HCT116 (cell line): ENCODE results near the gene OXCT2. TPM values are rescaled to one million over a fixed set of nuclear protein-coding genes. Genes with fewer than 3 reads are reported as not detected.

Experiments
- ATAC-seq: fragments of 200-7000 bp; cut with Tn5 transposase; 2 replicates; pipeline ENCODE4 v1.9.1; 2020; ENCODE audit warnings: mild to moderate bottlenecking, moderate library complexity
- BruUV-seq: library from RNA; stranded (reverse); fragments of 400-500 nt; replicated peaks from 2 replicates; lab custom pipeline; 2021; lab: Mats Ljungman, UMichigan
- CTCF ChIA-PET: fragments of 300-600 bp; sonication (Branson Sonifier 250); formaldehyde crosslinking; loops from one replicate; lab custom pipeline; 2021; ENCODE audit warnings: antibody characterized with exemption; lab: Charles Lee
- POLR2A ChIA-PET: fragments of 300-600, 350-600 bp; sonication (Branson Sonifier 250); formaldehyde crosslinking; loops from one replicate; lab custom pipeline; 2021; ENCODE audit warnings: antibody characterized with exemption; lab: Charles Lee
- RAD21 ChIA-PET, 2 experiments: fragments of 300-600 bp; sonication (Branson Sonifier 250); formaldehyde crosslinking; loops; one replicate each; lab custom pipeline; 2023; ENCODE audit warnings: low total read pairs in 2 of 2; ENCODE audit not compliant: uncharacterized antibody in 2 of 2, unreplicated experiment in 2 of 2, low non-redundant PET in 1 of 2; lab: Charles Lee
- DNase-seq: peaks from one replicate; pipeline ENCODE4 v3.0.0-alpha.2; 2010; ENCODE audit warnings: low read depth, low spot score
- H2AFZ ChIP-seq: fragments of 200-600 bp; shearing (Covaris generic), sonication (generic); 2 replicates; pipeline ENCODE4 v1.6.1; 2017; ENCODE audit warnings: low read depth, mixed run types, mixed read lengths, antibody characterized with exemption, low read length; ENCODE audit not compliant: poor library complexity, severe bottlenecking
- H3K27ac ChIP-seq: 2 replicates; pipeline ENCODE4 v1.5.1; 2012; ENCODE audit warnings: low read depth, low read length
- H3K27me3 ChIP-seq: fragments of 200-600 bp; sonication (generic); 2 replicates; pipeline ENCODE4 v1.6.1; 2016; ENCODE audit warnings: mixed run types, low read length, mixed read lengths; ENCODE audit not compliant: insufficient read depth
- H3K36me3 ChIP-seq, 2 experiments: fragments of 200-500 bp in 1 of 2; fragments of 200-600 bp in 1 of 2; sonication (Bioruptor generic) in 1 of 2; sonication (generic) in 1 of 2; 2 replicates each; pipeline versions ENCODE4 v1.5.1 to v1.6.1; 2014 to 2016; ENCODE audit warnings: low read length in 2 of 2, inconsistent platforms in 1 of 2, mixed read lengths in 1 of 2, mixed run types in 1 of 2; ENCODE audit not compliant: insufficient read depth in 2 of 2, control insufficient read depth in 1 of 2
- H3K4me1 ChIP-seq, 2 experiments: fragments of 200-600 bp in 1 of 2; sonication (generic) in 1 of 2; 2 replicates each; pipeline versions ENCODE4 v1.5.1 to v1.6.1; 2012 to 2017; ENCODE audit warnings: low read length in 2 of 2, inconsistent platforms in 1 of 2, mild to moderate bottlenecking in 1 of 2, mixed read lengths in 1 of 2, mixed run types in 1 of 2, moderate library complexity in 1 of 2; ENCODE audit not compliant: insufficient read depth in 2 of 2, control insufficient read depth in 1 of 2
- H3K4me2 ChIP-seq: fragments of 200-600 bp; sonication (generic); 2 replicates; pipeline ENCODE4 v1.6.1; 2017; ENCODE audit warnings: mixed run types, low read length, mixed read lengths
- H3K4me3 ChIP-seq, 2 experiments: fragments of 200-600 bp in 1 of 2; sonication (generic) in 1 of 2; replicated peaks in 1 of 2; 2 replicates each; pipeline ENCODE4 v1.5.1; 2011 to 2016; ENCODE audit warnings: low read length in 2 of 2, control low read depth in 1 of 2, low read depth in 1 of 2, mild to moderate bottlenecking in 1 of 2, mixed read lengths in 1 of 2, mixed run types in 1 of 2
- H3K79me2 ChIP-seq: fragments of 200-600 bp; sonication (generic); 2 replicates; pipeline ENCODE4 v1.6.1; 2017; ENCODE audit warnings: mild to moderate bottlenecking, mixed run types, low read length, moderate library complexity, mixed read lengths; ENCODE audit not compliant: insufficient read depth
- H3K9ac ChIP-seq: fragments of 200-600 bp; sonication (generic); 2 replicates; pipeline ENCODE4 v1.6.1; 2016; ENCODE audit warnings: low read length, mixed read lengths
- H3K9me2 ChIP-seq: fragments of 200-600 bp; sonication (generic), shearing (Covaris generic); 2 replicates; pipeline ENCODE4 v1.6.1; 2017; ENCODE audit warnings: mixed run types, mild to moderate bottlenecking, moderate library complexity; ENCODE audit not compliant: insufficient read depth
- H3K9me3 ChIP-seq, 2 experiments: fragments of 200-500 bp in 1 of 2; fragments of 200-600 bp in 1 of 2; sonication (Bioruptor generic) in 1 of 2; sonication (generic) in 1 of 2; 2 replicates each; pipeline ENCODE4 v1.6.1; 2014 to 2017; ENCODE audit warnings: low read length in 2 of 2, mixed read lengths in 2 of 2, inconsistent platforms in 1 of 2, low read depth in 1 of 2, mild to moderate bottlenecking in 1 of 2, mixed run types in 1 of 2, moderate library complexity in 1 of 2; ENCODE audit not compliant: control insufficient read depth in 1 of 2, insufficient read depth in 1 of 2
- H4K20me1 ChIP-seq: fragments of 200-600 bp; sonication (generic), shearing (Covaris generic); 2 replicates; pipeline ENCODE4 v1.6.1; 2017; ENCODE audit warnings: mixed run types, mild to moderate bottlenecking, moderate library complexity; ENCODE audit not compliant: insufficient read depth
- CTCF ChIP-seq, 3 experiments: fragments of 200-600 bp in 1 of 3; sonication (generic) in 1 of 3; IDR thresholded peaks in 2 of 3; conservative IDR thresholded peaks in 1 of 3; 2 replicates each; pipeline ENCODE4 v1.5.1; 2012 to 2017; ENCODE audit warnings: low read depth in 2 of 3, low read length in 2 of 3, antibody characterized with exemption in 1 of 3, borderline replicate concordance in 1 of 3, control low read depth in 1 of 3, mild to moderate bottlenecking in 1 of 3, mixed read lengths in 1 of 3, mixed run types in 1 of 3, moderate library complexity in 1 of 3; ENCODE audit not compliant: insufficient read depth in 1 of 3
- EGR1 ChIP-seq: IDR thresholded peaks from 2 replicates; pipeline ENCODE4 v1.6.1; 2012; ENCODE audit warnings: low read depth
- EZH2 ChIP-seq: fragments of 200-600 bp; sonication (generic); IDR thresholded peaks from 2 replicates; pipeline ENCODE4 v1.6.1; 2017; ENCODE audit warnings: antibody characterized with exemption, mixed run types
- EZH2phosphoT487 ChIP-seq: fragments of 200-600 bp; IDR thresholded peaks from 2 replicates; pipeline ENCODE4 v1.6.1; 2018; ENCODE audit warnings: antibody characterized with exemption, borderline replicate concordance
- FOSL1 ChIP-seq: IDR thresholded peaks from 2 replicates; pipeline ENCODE4 v1.6.1; 2012; ENCODE audit warnings: low read depth
- JUND ChIP-seq: IDR thresholded peaks from 2 replicates; pipeline ENCODE4 v1.6.1; 2012
- POLR2A ChIP-seq: IDR thresholded peaks from 2 replicates; pipeline ENCODE4 v1.7.0; 2011; ENCODE audit warnings: borderline replicate concordance; ENCODE audit not compliant: insufficient read depth, insufficient read length; ENCODE audit errors: extremely low read depth
- POLR2AphosphoS5 ChIP-seq: IDR thresholded peaks from 2 replicates; pipeline ENCODE4 v1.6.1; 2011; ENCODE audit warnings: mild to moderate bottlenecking, low read depth, low read length, moderate library complexity
- RAD21 ChIP-seq: IDR thresholded peaks from 2 replicates; pipeline ENCODE4 v1.6.1; 2012; ENCODE audit warnings: low read depth, mild to moderate bottlenecking
- SIN3A ChIP-seq: IDR thresholded peaks from 2 replicates; pipeline ENCODE4 v1.6.1; 2012; ENCODE audit warnings: low read depth
- YY1 ChIP-seq: IDR thresholded peaks from 2 replicates; pipeline ENCODE4 v1.6.1; 2011; ENCODE audit warnings: low read length, low read depth, moderate library complexity, mild to moderate bottlenecking; ENCODE audit not compliant: insufficient replicate concordance; ENCODE audit errors: extremely low read depth
- ZBTB33 ChIP-seq: IDR thresholded peaks from 2 replicates; pipeline ENCODE4 v1.6.1; 2011; ENCODE audit warnings: mild to moderate bottlenecking, low read length, moderate library complexity; ENCODE audit not compliant: insufficient replicate concordance; ENCODE audit errors: extremely low read depth
- ZNF274 ChIP-seq: fragments of 200-500 bp; sonication (Bioruptor generic); IDR thresholded peaks from 2 replicates; pipeline ENCODE4 v1.6.1; 2014; ENCODE audit warnings: mild to moderate bottlenecking, low read depth, low read length, inconsistent platforms
- intact Hi-C: fragments of 100-400 bp; cut with micrococcal nuclease; formaldehyde crosslinking; loops from 2 replicates; pipeline ENCODE4 v1.10.0; 2022
- total RNA-seq: library from RNA; stranded (reverse); gene quantifications from one replicate; pipeline ENCODE4 v1.2.1, GENCODE V29; 2021; ENCODE audit not compliant: unreplicated experiment
- TF ChIP-seq, protein P1 (sequence below): IDR thresholded peaks from 2 replicates; pipeline ENCODE4 v1.6.1; 2012; ENCODE audit warnings: low read depth
- TF ChIP-seq, protein P2 (sequence below): IDR thresholded peaks from 2 replicates; pipeline ENCODE4 v1.6.1; 2012
- TF ChIP-seq, protein P3 (sequence below): IDR thresholded peaks from 2 replicates; pipeline ENCODE4 v1.6.1; 2012

The OXCT2 gene
- total RNA-seq, 1 experiment from 2014 or later: 3.7 TPM

GRCh38 chr1:39776400-39776713, 5.2 kb upstream of the OXCT2 start:
- no TSS peak for BruUV-seq
- Histone ChIP-seq H3K4me3 (no peak overlapping the region), H3K79me2 (no peaks in the 10 kb centered on the region), H4K20me1 (no peaks in the 10 kb centered on the region), H3K36me3 (no peaks in the 10 kb centered on the region), H3K27ac (no peak overlapping the region), H3K9me3 (no peaks in the 10 kb centered on the region), H2AFZ (no peak overlapping the region), H3K27me3 (no peaks in the 10 kb centered on the region), H3K9ac (no peak overlapping the region), H3K4me1 (no peaks in the 10 kb centered on the region), H3K9me2 (no peaks in the 10 kb centered on the region), H3K4me2 (no peak overlapping the region)
- RAD21 ChIA-PET: no interaction called here
- CTCF ChIA-PET: no interaction called here
- intact Hi-C loops: no loop called here
- ATAC-seq: no peak
- TF ChIP-seq EZH2phosphoT487 (no peak), FOSL1 (no peak), RAD21 (no peak), EGR1 (no peak), SIN3A (no peak), EZH2 (no peak), ZNF274 (no peak), POLR2AphosphoS5 (no peak), ZBTB33 (no peak), POLR2A (no peak), CTCF (IDR thresholded peaks at IDR 0.05 in 2 of 3, conservative IDR thresholded peaks at IDR 0.05 in 1 of 3; ENCODE audit: borderline replicate concordance in 1 of 3, insufficient read depth in 1 of 3, low read depth in 2 of 3, low read length in 2 of 3) (no peak), YY1 (no peak), JUND (no peak)
- TF ChIP-seq, protein P1, sequence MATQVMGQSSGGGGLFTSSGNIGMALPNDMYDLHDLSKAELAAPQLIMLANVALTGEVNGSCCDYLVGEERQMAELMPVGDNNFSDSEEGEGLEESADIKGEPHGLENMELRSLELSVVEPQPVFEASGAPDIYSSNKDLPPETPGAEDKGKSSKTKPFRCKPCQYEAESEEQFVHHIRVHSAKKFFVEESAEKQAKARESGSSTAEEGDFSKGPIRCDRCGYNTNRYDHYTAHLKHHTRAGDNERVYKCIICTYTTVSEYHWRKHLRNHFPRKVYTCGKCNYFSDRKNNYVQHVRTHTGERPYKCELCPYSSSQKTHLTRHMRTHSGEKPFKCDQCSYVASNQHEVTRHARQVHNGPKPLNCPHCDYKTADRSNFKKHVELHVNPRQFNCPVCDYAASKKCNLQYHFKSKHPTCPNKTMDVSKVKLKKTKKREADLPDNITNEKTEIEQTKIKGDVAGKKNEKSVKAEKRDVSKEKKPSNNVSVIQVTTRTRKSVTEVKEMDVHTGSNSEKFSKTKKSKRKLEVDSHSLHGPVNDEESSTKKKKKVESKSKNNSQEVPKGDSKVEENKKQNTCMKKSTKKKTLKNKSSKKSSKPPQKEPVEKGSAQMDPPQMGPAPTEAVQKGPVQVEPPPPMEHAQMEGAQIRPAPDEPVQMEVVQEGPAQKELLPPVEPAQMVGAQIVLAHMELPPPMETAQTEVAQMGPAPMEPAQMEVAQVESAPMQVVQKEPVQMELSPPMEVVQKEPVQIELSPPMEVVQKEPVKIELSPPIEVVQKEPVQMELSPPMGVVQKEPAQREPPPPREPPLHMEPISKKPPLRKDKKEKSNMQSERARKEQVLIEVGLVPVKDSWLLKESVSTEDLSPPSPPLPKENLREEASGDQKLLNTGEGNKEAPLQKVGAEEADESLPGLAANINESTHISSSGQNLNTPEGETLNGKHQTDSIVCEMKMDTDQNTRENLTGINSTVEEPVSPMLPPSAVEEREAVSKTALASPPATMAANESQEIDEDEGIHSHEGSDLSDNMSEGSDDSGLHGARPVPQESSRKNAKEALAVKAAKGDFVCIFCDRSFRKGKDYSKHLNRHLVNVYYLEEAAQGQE: no peak
- TF ChIP-seq, protein P2, sequence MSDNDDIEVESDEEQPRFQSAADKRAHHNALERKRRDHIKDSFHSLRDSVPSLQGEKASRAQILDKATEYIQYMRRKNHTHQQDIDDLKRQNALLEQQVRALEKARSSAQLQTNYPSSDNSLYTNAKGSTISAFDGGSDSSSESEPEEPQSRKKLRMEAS: no peak
- TF ChIP-seq, protein P3, sequence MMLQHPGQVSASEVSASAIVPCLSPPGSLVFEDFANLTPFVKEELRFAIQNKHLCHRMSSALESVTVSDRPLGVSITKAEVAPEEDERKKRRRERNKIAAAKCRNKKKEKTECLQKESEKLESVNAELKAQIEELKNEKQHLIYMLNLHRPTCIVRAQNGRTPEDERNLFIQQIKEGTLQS: no peak
- POLR2A ChIA-PET: no interaction called here
- no peak for DNase-seq
